Activated naive CD4-positive, alpha-beta T cell treated with Interleukin-2 at 50 U/mL for 16 hours (primary cell): ENCODE results near the gene ZNF629.
A peak's percentile ranks its signal among the peaks of the same experiment; 100 is the strongest.
"Not testable (repeated sequence)": the region's sequence is repeated elsewhere in the genome, so short reads cannot be mapped to it uniquely, and the experiment has no call there.

ENCODE experiments used
- DNase-seq: peaks from one replicate; pipeline ENCODE4 v3.0.0-alpha.2; 2020

Gene ZNF629

GRCh38 chr16:30786936-30787612, at the start of gene ZNF629:
TSS of gene ZNF629 (minus strand) at chr16:30787205. CDS start at chr16:30784482, 2,723 bp downstream.
- DNase-seq: peak; percentile 20

- no peak for DNase-seq
Observed at GRCh38 chr16:30834130-30834740, 47.2 kb upstream of the ZNF629 start.

- no peak for DNase-seq
Observed at GRCh38 chr16:30830072-30830417, 43.0 kb upstream of the ZNF629 start.

- no peak for DNase-seq
Observed at GRCh38 chr16:30829130-30830071, 42.4 kb upstream of the ZNF629 start.

GRCh38 chr16:30821891-30822290, 34.9 kb upstream of the ZNF629 start:
- no peak for DNase-seq

GRCh38 chr16:30821441-30821840, 34.4 kb upstream of the ZNF629 start:
- DNase-seq: not testable (repeated sequence)

GRCh38 chr16:30820952-30821421, 34.0 kb upstream of the ZNF629 start:
- DNase-seq: no peak

- no peak for DNase-seq
Observed at GRCh38 chr16:30816769-30817168, 29.8 kb upstream of the ZNF629 start.

GRCh38 chr16:30813821-30814189, 26.8 kb upstream of the ZNF629 start:
- DNase-seq: no peak

GRCh38 chr16:30809675-30810074, 22.7 kb upstream of the ZNF629 start:
- DNase-seq: not testable (repeated sequence)

GRCh38 chr16:30808890-30809426, 22.0 kb upstream of the ZNF629 start:
- DNase-seq: not testable (repeated sequence)

- no peak for DNase-seq
Observed at GRCh38 chr16:30808146-30808545, 21.1 kb upstream of the ZNF629 start.

- peak; percentile 57 for DNase-seq
Observed at GRCh38 chr16:30805370-30806169, 18.6 kb upstream of the ZNF629 start.

- DNase-seq: peak; percentile 9
Observed at GRCh38 chr16:30805056-30805369, 18.0 kb upstream of the ZNF629 start.

GRCh38 chr16:30802936-30803335, 15.9 kb upstream of the ZNF629 start:
- DNase-seq: no peak

GRCh38 chr16:30797670-30798309, 10.8 kb upstream of the ZNF629 start:
- DNase-seq: no peak

- no peak for DNase-seq
Observed at GRCh38 chr16:30794634-30795033, 7.6 kb upstream of the ZNF629 start.

- DNase-seq: no peak
Observed at GRCh38 chr16:30793508-30794069, 6.6 kb upstream of the ZNF629 start.

GRCh38 chr16:30787613-30788378, 791 bp upstream of the ZNF629 start:
- no peak for DNase-seq

GRCh38 chr16:30786115-30786935, 680 bp downstream of the ZNF629 start:
- no peak for DNase-seq
